SK-N-MC (cell line): ENCODE data around the gene AKR1E2.

ENCODE experiments used
- FOXP2 ChIP-seq: optimal IDR thresholded peaks from 2 replicates; pipeline ENCODE3; 2011; ENCODE audit warnings: mild to moderate bottlenecking, moderate library complexity; ENCODE audit not compliant: insufficient read depth; ENCODE audit errors: extremely low read length, control extremely low read depth
- POLR2AphosphoS5 ChIP-seq: IDR thresholded peaks from 2 replicates; pipeline ENCODE4 v1.6.1; 2012; ENCODE audit warnings: mild to moderate bottlenecking, low read depth, low read length, borderline replicate concordance

- TF ChIP-seq POLR2AphosphoS5, result no peak
- TF ChIP-seq FOXP2, result no peak
Measured at GRCh38 chr10:4826792-4827324, 851 bp downstream of the AKR1E2 start.
